Measurements from ENCODE around the gene KDM7A.

The KDM7A gene

DNA sequence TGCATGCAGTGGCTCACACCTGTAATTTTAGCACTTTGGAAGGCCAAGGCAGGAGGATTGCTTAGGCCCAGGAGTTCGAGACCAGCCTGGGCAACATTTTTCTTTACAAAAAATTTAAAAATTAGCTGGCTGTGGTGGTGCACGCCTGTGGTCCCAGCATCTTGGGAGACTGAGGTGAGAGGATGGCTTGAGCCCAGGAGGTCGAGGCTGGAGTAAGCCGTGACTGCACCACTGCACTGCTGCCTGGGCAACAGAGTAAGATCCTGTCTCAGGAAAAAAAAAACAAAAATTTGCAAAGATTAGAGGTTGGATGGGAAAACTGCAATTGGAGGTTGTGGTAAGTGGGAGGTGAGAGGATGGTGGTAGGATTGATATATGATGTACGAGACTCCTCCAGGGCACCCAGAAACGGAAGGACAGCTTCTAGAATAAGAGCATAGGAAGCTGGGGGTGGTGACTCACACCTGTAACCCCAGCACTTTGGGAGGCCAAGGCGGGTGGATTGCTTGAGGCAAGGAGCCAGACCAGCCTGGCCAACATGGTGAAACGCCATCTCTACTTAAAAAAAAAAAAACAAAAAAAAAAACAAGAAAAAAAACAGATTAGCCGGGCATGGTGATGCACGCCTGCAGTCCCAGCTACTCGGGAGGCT lies 94.9 kb downstream of the KDM7A start:
- FAIRE-seq, result no peak

- no peak for FAIRE-seq
Observed at GRCh38 chr7:140080919-140081318, 95.9 kb downstream of the KDM7A start.

DNA sequence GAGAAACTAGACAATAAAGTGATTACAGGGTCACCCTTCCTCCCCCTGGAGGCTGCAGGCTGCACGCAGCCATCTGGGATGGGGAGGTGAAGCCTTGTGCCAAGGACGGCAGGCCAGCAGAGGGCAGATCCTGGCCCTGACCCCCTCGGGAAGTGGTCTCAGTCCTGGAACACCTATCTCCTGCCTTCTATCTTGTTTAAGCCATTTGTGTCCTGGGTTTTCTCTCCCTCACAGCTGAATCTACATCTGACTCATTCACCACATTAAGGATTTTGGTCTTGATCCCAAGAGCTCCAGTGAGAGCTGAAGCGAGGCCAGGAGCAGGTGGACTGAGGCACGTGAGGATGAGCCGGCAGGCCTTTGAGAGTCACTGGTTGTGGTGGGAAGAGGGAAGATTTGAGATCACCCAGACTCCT lies 97.7 kb downstream of the KDM7A start:
- FAIRE-seq, result no peak

- FAIRE-seq, result no peak
Observed at GRCh38 chr7:140078392-140078791, 98.4 kb downstream of the KDM7A start.

GRCh38 chr7:140074780-140075179 lies 102.0 kb downstream of the KDM7A start:
- no peak for FAIRE-seq

DNA sequence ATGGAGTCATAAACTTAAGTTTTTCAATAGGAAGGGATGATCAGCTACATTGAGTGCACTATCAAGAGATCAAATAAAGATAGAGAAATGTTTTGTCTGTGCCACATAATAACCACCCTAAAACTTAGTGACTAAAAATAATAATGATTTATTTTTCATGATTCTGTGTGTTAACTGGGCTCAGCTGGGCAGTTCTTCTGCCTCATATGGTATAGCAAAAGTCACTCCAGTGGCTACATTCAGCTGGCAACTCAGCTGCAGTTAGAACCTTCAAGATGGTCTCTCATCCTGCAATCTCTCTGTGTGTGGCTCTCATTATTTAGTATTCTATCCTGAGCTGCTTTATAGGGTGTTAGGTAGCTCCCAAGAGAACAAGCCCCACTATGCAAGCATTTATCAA lies 106.2 kb downstream of the KDM7A start:
- no peak for FAIRE-seq

DNA sequence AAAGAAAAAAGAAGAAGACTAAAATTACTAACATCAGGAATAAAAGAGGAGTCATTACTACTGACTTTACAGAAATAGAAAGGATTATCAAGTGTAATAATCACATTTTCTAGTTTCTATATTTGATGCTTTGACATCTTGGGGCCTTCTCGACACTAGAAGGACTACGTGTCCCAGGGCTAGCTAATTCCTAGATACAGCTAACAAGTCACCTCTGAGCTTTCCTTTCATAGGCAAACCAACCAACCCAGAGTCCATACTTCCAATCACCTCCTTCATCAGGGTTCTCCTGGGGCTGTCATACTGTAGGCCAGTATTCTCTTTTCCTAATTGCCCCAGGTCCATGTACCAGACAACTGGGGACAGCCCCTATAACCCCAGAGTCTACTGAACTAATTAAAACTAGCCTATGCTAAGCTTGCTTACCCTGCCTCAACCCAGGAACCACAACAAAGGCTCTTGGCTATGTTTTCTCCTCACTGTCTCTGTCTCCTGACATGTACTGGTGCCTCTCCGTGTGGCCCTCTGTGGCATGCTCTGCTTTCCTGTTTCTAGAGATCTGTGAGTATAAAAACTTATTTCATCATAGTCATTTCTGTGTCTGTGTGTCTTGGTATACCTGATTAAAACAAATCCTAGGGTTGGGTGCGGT lies 107.4 kb downstream of the KDM7A start:
- no peak for FAIRE-seq

DNA sequence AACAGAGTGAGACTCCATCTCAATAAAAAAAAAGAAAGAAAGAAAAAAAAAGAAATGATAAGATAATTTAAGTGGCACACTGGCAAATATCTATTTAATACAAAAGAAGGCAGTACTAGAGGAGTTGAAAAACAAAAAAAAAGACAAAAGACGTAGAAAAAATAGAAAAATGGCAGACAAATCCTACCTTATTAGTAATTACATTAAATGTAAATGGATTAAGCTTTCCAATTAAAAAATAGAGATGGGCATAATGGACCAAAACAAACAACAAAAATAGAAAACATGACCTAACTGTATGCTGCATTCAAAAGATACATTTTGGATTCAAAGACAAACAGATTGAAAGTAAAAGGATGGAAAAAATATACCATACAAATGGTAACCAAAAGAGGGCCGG lies 108.8 kb downstream of the KDM7A start:
- no peak for FAIRE-seq

GRCh38 chr7:140067052-140067451 lies 109.7 kb downstream of the KDM7A start:
- no peak for FAIRE-seq

DNA sequence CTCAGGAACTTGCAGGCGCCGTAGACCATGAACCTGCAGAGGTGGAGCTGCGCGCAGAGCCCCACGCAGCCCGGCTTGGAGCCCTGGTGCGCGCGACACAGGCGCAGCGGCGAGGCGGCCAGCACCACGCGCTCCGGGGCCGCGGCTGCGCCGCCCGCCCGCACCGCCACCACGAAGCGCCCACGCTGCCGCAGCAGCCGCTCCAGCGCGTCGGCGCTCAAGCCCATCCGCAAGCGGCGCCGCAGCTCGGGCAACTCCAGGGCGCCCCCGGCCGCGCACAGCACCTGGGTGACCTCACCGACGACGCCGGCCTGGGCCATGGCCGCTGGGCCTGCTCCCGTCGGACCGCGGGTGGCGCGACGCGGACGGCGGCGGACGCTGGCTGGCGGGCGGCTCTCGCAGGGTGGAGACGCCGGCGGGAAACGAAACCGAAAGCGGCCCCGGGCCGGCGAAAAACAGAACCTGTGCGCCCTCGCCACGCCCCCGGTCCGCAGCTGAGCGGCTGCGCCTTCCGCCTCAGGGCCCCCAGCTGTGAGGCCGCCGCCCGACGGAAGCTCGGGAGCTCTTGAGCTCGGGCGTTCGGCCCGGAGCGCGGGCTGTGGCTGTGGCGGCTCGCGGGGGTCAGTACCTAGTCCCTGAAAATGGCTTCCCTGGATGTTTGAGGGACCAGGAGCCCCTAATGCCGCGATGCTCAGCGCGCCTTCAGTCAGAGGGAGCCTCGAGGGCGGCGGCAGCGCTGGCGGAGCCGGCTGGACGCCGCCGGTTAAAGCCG lies 114.1 kb downstream of the KDM7A start, which contains the start of gene PARP12:
Gene PARP12 (minus strand): TSS at position 424 of the 772 bp plus-strand sequence. CDS start 104 bp downstream, at position 320.
- no peak for FAIRE-seq

GRCh38 chr7:140062118-140062527 lies 114.7 kb downstream of the KDM7A start:
- FAIRE-seq, result no peak

DNA sequence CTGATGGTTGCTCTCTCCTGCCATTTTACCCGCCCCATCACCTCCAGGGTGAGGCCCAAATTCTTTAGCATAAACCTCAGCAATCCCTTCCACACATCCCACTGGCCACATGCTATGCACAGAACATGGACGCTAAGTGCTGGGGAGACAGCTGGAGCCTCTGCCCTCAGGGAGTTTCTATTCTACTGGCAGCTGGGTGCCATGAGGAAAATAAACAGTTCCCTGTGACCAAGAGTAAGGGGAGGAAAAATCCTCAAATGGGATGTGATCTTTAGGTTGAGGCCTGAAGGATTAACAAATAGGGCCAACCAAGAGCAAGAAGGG lies 115.2 kb downstream of the KDM7A start:
- no peak for FAIRE-seq

DNA sequence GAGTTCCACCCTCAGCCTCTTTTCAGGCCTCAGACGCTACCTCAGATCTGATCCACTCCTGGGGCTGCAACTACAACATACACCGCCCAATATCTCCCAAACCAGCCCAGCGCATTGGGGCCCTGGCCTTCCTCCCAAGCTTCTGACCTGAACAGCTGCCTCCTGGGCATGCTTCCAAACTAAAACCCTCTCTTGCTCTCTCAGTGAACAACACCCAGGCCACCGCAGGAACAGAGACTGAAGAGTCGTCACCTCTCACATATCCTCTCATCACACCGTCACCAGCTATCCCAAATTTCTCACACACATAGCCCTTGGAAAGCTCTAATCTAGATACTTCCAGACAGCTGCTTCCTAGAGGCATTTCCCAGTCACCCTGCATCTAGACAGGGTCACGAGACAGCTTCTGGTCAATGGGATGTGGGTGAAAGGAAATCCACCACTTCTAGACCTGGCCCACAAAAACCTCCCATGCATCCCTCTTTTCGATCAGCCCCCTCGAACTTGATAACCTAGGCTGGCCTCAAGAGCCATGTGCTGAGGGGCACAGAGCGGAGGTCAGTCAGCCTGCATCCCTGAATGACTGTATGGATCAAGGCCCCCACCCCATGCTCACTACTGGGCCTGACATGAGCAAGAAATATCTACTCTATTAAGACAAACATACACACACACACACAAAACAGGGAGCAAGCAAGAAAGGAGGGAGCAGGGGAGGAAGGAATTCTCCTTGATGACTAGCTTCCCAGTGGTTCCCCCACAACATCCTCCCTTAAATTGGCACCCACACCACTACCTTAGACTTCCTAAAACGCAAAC lies 115.8 kb downstream of the KDM7A start:
- FAIRE-seq, result no peak

- no peak for FAIRE-seq
Observed at GRCh38 chr7:140060243-140060630, 116.5 kb downstream of the KDM7A start.

GRCh38 chr7:140059273-140060242 lies 117.2 kb downstream of the KDM7A start:
- FAIRE-seq, result no peak

GRCh38 chr7:140058517-140058916 lies 118.3 kb downstream of the KDM7A start:
- no peak for FAIRE-seq

DNA sequence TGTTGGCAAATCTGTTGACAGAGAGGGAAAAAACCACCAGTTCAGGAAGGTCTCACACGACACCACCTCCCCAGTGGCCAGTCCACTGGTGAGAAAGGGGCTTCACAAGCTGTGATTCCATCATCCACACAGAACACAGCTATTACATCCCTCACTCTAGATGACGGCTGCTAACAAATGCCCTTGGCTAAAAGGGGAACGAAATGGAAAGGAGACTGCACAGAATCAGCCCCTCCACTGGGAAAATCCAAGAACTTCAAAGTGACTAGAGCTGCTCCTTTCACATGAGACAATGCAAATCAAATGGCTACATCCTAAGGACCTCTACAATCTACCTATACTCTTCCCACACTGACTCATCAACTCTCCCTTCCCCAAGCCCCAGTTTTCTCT lies 119.6 kb downstream of the KDM7A start:
- FAIRE-seq, result no peak

DNA sequence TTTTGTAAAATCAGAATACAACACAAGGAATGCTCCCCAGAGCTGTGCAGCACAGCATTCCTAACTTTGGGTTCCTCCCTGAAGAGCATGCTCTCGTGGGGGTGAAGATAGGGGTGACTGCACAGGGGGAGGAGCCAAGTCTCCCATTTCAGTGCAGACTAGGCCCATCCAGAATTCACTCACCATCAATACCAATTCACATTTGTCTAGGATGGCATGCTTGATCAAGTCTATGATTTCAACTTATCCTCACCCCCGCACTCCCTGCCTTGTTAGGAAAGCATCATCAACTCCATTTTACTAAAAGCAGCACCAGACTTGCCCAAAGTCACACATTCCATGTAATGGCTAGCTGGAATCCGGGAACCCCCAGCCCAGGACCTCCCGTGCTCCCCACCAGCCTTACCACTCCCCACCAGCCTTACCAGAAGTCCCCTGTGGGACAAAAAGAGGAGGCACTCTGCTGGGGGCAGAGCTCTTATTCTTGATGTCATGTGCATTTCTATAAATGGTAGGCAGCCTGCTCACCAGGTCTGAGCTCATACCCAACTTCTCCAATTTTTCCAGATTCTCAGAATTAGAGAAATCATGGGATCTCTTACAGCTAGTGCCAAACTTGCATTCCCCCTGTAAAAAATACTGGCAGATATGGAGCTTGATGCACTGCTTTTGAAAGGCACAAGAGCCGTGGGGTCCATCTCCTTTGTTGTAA lies 120.2 kb downstream of the KDM7A start:
- no peak for FAIRE-seq

DNA sequence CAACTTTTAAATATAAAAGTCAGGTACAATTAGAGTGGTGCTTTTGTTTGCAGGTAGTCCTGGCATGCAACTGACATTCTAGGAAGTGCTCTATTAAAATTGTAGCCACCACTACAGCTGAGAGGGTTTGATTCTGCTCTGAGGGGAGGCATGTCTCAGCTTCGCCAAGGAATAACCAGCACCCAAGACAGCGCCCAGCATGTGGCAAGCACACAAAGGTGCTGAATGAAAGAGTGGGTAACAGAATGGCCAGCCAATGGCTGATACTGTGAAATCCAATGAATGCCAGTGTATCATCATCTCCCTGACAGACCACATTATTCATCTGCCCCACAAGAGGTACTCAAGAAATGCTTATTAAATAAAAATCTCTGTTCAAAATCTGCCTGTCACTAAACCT lies 121.0 kb downstream of the KDM7A start:
- no peak for FAIRE-seq

DNA sequence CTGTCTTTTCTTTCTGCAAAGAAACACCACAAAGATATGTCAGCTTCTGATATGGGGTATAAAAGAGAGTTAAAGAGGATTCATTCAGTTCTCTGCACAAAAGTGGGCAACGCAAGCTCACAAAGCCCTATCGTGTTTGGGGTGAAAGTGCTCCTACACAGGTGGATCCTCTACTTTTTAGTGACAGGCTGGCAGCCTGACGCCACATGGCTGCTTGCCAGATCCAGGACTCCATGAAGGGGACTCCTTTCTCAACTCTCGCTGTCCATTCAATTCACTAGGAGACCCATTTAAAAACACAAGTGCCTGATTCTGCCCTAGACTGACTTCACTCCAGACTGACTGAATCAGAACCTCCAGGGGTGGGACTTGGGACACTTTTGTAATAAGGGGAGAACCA lies 122.0 kb downstream of the KDM7A start:
- FAIRE-seq, result no peak

DNA sequence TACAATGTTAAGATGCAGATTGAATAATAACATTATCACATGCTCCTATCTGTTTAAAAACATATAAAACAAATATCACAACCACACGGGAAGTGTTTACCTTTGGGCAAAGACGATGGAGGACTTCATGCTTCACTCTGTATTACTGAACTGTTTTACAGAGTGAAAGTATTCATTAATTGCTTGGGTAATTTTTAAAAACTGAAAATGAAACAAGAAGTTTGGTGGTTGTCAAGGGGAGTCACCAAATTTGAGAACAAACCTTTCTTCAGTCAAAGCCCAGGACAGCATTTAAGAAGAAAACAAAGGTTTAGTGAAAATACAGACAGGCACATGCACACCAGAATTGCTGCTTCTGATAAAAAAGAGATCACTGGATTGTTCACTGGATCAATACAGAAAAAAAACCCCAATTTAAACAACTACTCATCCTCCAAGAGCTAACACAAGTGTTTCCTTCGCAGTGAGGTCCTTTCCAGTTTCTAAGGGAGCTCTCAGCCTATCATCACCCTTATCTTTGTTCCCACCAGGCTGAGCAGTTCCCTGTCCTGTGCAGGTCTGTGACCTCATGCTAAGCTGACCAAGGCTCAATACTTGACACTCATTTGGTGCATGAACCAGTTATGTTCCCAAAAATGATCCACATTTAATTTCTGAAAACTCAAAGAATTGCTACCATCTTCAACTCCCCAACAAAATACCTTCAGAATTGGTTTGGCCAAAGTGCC lies 122.8 kb downstream of the KDM7A start:
- FAIRE-seq, result no peak

All from G401.6 (cell line).